GM19238 (cell line): ENCODE measurements around the gene LRRC55.
"Not testable (repeated sequence)": the region's sequence is repeated elsewhere in the genome, so short reads cannot be mapped to it uniquely, and the experiment has no call there.

ENCODE experiments used
- DNase-seq: peaks from one replicate; pipeline ENCODE4 v3.0.0; 2011; ENCODE audit warnings: low spot score; ENCODE audit not compliant: insufficient read length

Gene LRRC55

DNA sequence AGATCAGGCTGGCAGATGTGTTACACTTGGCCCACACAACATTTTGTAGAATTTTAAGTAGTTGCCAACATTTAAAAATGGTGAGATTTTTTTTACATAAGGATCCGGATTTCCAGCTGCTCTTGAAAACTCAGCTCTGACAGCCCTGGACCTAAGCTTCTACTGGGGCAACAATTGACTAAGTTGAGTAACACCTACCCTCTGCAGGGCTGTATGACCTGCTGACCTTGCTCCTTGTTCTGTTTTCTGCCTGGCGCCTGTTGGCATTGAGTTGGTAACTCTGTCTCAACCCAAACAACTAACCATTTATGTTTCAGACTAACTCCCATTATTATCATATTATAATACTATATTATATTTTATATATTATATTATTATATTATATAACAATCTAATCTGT lies 21.1 kb upstream of the LRRC55 start:
- no peak for DNase-seq

GRCh38 chr11:57161351-57161750 lies 20.4 kb upstream of the LRRC55 start:
- no peak for DNase-seq

DNA sequence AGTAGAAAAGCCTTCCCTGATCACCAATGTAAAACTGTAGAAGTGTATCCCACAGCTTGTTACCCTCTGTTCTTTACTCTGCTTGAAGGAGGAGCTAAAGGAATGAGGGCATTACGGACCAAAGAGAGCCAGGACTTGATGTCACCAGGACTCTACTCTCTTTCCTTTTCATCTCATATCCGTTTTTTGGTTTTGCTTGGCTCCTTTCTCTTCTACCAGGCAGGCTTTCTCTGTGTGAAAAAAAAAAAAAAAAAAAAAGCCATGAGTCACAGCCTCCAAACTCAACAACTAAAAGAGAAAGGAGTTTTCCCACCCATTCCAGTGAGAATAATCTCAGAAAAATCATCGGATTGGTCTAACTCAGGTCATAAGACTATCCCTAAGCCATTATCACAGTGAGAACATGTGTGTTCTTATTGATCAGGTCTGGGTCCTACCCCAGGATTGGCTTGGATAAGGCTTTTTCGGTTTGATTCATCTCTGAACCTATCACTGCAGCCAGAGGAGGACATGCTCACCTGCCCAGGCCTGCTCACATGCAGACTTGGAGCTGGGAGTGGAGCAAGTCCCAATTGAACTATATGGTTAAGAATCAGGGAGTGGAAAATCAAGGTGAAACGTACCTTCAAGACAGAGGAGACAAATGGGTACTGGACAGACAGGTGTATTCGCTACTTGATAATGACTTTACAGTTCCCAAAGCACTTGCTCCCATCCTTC lies 19.4 kb upstream of the LRRC55 start:
- no peak for DNase-seq

GRCh38 chr11:57163160-57163868 lies 18.4 kb upstream of the LRRC55 start:
- no peak for DNase-seq

GRCh38 chr11:57164317-57164716 lies 17.4 kb upstream of the LRRC55 start:
- DNase-seq: no peak

DNA sequence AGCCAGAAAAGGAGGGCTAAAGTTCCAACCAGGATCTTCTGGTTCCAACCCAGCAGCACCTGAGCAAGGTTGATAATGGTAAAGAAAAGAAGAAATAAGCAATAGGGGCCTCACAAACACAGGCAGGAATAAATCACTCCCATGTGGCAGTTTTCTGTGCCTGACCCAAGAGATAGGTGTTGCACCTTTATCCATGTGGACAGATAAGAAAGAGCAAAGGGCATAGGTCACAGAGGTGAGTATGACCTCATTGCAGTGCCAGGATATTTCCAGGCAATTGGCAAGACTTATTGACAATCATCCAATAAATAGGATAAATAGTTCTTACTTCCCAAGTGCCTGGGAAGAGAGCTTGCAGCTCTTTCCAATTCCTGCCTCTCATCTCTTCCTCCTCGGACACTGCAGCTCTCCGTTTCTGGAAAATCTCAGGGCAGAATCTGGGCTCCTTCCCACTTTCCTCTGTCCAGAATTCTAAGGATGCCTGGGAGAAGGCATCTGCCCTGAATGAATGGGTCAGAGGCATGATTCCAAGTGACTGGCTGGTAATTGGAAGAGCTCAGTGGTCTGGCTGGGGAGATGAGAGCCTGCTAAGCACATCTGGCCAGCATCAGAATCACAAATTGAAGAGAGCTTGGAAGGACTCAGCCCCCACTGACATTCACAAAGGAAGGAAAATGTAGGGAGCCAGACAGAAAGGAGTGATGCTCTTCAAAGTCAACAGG lies 14.5 kb upstream of the LRRC55 start:
- no peak for DNase-seq

- not testable (repeated sequence) for DNase-seq
These were observed 11.9 kb upstream of the LRRC55 start for GRCh38 chr11:57169732-57170313.

DNA sequence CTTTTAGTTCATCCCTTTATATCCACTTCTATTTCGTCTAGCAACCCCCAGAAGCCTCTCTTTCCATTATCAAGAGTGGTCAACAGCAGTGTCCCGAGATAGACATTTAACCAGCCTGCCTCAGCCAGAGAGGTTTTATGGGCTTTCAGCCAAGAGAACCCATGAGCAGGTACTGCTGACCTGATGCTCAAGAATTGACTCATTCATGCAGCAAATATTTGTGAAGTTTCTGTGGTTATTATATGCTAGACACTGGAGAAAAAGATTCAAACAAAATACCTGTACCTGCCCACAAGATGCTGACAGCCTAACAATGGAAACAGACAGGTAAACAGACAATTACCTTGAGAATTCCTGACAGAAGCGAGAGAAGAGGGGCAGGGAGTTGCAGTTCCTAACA lies 9.7 kb upstream of the LRRC55 start:
- no peak for DNase-seq

DNA sequence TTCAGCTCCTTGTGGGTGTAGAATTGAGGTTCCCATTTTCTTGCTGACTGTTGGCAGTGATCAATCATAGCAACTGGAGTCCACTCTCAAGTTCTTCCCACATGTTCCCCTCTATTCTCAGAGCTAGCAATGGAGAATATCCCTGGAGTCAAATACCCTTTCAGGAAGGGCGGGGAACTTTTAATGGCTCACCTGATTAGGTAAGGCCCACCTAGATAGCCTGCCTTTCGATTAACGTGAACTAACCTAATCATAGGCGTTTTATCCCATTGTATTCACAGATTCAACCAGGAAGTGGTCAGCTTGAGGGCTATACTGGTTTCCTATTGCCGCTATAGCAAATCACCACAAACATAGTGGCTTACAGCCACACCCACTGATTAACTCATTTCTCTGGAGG lies 7.1 kb upstream of the LRRC55 start:
- DNase-seq: no peak

DNA sequence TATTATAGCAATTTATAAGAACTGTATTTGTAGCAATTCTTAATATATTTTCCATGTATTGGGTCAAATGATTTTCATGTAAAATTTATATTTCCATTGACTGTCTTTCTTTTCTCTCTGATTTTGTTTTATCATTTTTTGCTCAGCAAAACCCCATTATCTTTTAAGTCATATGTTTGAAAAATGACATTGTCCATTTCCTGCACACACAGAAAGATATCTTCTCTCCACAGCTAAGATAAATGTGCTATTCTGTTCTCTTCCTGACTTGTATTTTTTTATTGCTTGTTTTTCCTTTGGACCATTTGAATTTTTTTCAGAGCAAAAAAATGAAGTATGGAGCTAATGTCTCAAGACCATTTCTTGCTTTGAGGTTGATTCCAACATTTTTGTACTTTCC lies 6.3 kb upstream of the LRRC55 start:
- DNase-seq: no peak

DNA sequence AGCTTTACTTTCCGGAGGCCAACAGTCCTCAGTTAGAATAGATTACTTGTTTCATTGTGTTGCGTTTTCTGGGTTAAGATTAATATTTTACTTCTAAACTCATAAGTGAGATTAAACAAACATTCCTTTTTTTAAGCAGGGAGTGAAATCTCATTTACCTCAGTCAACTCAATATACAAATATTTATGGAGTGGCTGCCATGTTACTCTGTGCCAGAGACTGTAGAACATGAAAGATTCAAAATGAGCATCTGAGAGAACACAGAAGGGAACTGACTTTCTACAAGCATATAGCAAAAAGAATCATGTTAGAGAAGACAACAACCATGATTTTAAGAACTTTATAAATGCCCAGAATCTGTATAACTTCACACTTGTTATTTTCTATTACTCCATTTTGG lies 3.4 kb upstream of the LRRC55 start:
- no peak for DNase-seq

GRCh38 chr11:57179681-57180080 lies 2.1 kb upstream of the LRRC55 start:
- no peak for DNase-seq

- no peak for DNase-seq
These were observed 1.6 kb upstream of the LRRC55 start for GRCh38 chr11:57180081-57180561.

DNA sequence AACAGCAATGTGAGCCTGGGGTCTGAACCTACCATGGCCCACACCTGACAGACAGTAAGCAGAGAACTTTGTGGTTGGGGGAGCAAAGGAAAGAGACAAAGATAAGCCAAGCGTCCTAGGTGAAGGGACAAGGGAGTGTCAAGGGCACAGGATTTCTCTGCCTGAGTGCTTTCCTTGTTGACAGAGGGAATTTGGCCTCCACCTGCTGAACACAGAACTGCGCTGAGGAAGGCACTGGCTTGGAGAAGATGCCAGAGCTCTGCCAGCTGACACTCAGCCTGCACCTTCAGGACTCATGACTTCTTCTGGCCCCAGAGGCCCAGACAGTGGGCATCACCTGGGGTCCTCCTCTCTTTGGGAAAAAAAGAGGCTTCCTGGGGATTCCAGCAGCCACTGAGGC lies 789 bp upstream of the LRRC55 start:
- no peak for DNase-seq

DNA sequence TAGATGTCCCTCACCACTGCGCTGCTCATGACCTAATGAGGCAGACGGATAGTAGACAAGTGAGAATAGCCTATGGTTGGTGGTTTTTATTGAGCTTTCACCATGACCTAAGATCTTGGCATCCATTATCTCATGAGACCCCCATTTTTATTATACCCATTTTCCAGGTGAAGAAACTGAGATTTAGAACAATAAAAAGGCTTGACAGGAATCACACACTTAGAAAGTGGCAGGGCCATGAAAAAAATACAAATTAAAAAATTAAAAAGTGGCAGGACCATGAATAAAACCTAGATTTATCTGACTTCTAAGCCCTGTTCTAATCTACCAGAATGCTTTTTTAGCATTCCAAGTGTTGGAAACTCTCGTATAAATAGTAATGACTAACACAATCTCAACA lies 1.1 kb downstream of the LRRC55 start:
- no peak for DNase-seq

DNA sequence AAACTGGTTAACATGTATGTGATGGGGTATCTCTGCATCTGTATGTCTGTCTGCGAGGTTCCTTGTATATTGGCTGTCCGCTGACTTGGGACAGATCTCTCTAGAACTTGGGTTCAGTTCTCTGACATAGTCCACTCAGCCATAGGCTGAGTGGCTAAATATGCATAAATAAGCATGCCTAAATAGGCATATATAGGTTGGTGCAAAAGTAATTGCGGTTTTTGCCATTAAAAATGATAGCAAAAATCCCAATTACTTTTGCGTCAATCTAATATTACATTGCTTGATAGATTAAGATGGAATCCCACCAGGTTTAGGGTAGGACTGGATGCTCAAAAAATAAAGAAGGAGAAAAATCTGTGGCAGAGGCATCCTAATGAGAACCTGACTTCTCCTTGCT lies 8.8 kb downstream of the LRRC55 start:
- no peak for DNase-seq

GRCh38 chr11:57191311-57192219 lies 9.8 kb downstream of the LRRC55 start:
- DNase-seq: no peak

- DNase-seq: no peak
These were observed 10.6 kb downstream of the LRRC55 start for GRCh38 chr11:57192316-57192715.

GRCh38 chr11:57196596-57196995 lies 14.8 kb downstream of the LRRC55 start:
- DNase-seq: no peak

- no peak for DNase-seq
These were observed 16.0 kb downstream of the LRRC55 start for GRCh38 chr11:57197762-57198161.

- no peak for DNase-seq
These were observed 17.6 kb downstream of the LRRC55 start for GRCh38 chr11:57199330-57199729.
